ENCODE results near the gene BAD. TPM values are rescaled to one million over a fixed set of nuclear protein-coding genes. Genes with fewer than 3 reads are reported as not detected.

BAD gene
- total and polyA plus RNA-seq, 11 donors = 41.5 to 123 (median 58.5) TPM

DNA sequence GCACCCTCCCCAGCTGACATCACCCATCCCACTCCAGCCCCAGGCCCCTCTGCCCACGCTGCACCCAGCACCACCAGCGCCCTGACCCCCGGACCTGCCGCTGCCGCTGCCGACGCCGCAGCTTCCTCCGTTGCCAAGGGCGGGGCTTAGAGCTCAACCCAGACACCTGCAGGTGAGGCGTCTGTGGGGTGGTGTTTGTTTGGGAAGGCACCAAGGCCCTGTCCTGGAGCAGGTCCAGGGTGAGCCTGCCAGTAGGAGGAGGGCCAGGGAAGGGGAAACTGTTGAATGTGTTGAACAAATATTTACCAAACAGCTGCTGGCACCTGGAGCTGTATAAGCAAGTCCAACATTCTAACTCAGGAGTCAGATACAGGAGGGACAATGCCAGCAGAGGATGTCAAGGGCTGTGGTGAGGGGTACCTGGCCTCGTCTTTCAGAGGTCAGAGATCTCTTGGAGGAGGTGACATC, 46.9 kb downstream of the BAD start:
- H3K27ac ChIP-seq = peak overlapping the region in 5 of 12 donors; percentile 2 to 99 (median 25)

DNA sequence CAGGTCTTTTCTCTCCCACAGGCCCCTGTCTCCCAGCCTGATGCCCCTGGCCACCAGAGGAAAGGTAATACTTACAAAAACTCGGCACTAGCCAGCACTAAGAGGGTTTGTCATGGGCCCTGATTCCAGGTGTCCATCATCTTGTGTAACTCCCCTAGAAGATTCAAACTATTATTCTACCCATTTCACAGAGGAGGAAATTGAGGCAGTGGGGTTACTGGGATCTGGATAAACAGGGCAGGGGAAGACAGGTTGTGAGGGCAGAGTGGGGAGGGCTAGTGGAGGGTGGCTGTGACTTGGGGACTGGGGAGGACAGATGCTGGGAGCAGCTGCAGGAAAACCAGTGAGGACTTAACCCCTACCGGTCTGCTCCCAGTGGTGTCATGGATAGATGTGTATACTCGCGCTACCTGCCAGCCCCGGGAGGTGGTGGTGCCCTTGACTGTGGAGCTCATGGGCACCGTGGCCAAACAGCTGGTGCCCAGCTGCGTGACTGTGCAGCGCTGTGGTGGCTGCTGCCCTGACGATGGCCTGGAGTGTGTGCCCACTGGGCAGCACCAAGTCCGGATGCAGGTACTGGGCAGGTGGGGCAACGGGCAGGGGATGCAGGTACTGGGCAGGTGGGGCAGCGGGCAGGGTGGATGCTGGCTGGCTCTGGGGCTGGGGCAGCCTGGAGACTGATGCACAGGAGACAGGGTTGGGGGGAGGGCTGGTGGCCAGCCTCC, 48.9 kb downstream of the BAD start:
- ATAC-seq (no peak), DNase-seq (peak in 1 of 5 donors; percentile 10)
- Histone ChIP-seq H3K36me3 (peaks cover 0 to 25% (median 18%) of the 10 kb centered on the region in 9 donors), H3K27me3 (no peaks in the 10 kb centered on the region), H3K9me3 (no peaks in the 10 kb centered on the region), H3K4me1 (peaks cover 0 to 72% (median 34%) of the 10 kb centered on the region in 12 donors), H3K4me3 (peak overlapping the region; percentile 71 to 93 (median 81)), H3K27ac (peak overlapping the region in 11 of 12 donors; percentile 85 to 96 (median 93))
- intact Hi-C loops (cut with DNase I) = no loop called here
- WGBS, 4 donors = 77 to 81% (median 80%) methylated on average over 8 to 12 of the region's 12 CpGs
- no peak for TF ChIP-seq POLR2A (IDR thresholded peaks at IDR 0.05)
- TF ChIP-seq, protein P1, sequence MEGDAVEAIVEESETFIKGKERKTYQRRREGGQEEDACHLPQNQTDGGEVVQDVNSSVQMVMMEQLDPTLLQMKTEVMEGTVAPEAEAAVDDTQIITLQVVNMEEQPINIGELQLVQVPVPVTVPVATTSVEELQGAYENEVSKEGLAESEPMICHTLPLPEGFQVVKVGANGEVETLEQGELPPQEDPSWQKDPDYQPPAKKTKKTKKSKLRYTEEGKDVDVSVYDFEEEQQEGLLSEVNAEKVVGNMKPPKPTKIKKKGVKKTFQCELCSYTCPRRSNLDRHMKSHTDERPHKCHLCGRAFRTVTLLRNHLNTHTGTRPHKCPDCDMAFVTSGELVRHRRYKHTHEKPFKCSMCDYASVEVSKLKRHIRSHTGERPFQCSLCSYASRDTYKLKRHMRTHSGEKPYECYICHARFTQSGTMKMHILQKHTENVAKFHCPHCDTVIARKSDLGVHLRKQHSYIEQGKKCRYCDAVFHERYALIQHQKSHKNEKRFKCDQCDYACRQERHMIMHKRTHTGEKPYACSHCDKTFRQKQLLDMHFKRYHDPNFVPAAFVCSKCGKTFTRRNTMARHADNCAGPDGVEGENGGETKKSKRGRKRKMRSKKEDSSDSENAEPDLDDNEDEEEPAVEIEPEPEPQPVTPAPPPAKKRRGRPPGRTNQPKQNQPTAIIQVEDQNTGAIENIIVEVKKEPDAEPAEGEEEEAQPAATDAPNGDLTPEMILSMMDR (IDR thresholded peaks at IDR 0.05) = no peak

More for the DNA sequence above, 46.9 kb downstream of the BAD start:
- 69 to 87% (median 73%) methylated on average over 12 of the region's 12 CpGs for WGBS, 4 donors
- H3K4me1 ChIP-seq = peaks cover 0 to 64% (median 31%) of the 10 kb centered on the region in 12 donors
- H3K9me3 ChIP-seq = no peaks in the 10 kb centered on the region
- no peaks in the 10 kb centered on the region for H3K27me3 ChIP-seq
- H3K36me3 ChIP-seq = peaks cover 0 to 25% (median 18%) of the 10 kb centered on the region in 9 donors
- DNase-seq (peak in 2 of 5 donors; percentile 22 to 63), ATAC-seq (no peak)
- H3K4me3 ChIP-seq = no peak overlapping the region
- TF ChIP-seq, protein P1 (IDR thresholded peaks at IDR 0.05) = no peak
- TF ChIP-seq POLR2A (IDR thresholded peaks at IDR 0.05) = no peak
- intact Hi-C loops (cut with DNase I) = no loop called here

DNA sequence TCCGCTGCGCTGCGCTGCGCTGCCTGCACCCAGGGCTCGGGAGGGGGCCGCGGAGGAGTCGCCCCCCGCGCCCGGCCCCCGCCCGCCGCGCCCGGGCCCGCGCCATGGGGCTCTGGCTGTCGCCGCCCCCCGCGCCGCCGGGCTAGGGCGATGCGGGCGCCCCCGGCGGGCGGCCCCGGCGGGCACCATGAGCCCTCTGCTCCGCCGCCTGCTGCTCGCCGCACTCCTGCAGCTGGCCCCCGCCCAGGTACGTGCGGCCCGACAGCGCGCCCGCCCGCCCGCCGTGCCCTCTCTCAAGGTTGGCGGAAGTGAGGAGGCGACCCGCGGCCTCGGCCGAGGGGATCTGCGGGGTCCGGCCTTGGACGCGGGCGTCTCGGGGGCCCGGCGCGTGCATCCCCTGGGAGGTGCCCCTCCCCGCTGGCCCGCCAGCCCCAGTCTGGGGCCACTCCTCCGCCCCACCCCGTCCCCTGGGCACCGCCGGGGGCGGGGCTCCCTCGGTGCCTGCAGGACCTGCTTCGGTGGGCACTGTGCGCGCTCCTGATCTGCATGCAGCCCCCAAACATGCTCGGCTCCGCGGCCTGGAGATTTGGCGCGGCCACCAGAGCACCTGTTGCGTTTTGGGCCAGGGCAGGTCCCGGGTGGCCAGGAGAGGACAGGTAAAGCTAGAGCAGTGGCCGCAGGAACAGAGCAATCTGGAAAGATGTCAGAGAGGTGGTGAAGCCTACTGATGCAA, 49.7 kb downstream of the BAD start:
- Histone ChIP-seq H3K4me3 (peak overlapping the region; percentile 71 to 93 (median 81)), H3K27ac (peak overlapping the region; percentile 57 to 96 (median 92)), H3K36me3 (peaks cover 0 to 25% (median 18%) of the 10 kb centered on the region in 9 donors), H3K4me1 (peaks cover 0 to 68% (median 30%) of the 10 kb centered on the region in 12 donors), H3K27me3 (no peaks in the 10 kb centered on the region), H3K9me3 (no peaks in the 10 kb centered on the region)
- ATAC-seq (peak in 3 of 4 donors; percentile 21 to 52 (median 35)), DNase-seq (peak in 4 of 5 donors; percentile 59 to 75 (median 62))
- TF ChIP-seq POLR2A (IDR thresholded peaks at IDR 0.05) = peak in 1 of 2 donors; percentile 42
- TF ChIP-seq, protein P1 (IDR thresholded peaks at IDR 0.05) = peak in 3 of 12 donors; percentile 8 to 32 (median 22)
- intact Hi-C loops (cut with DNase I) = no loop called here
- WGBS, 4 donors = 2 to 29% (median 5%) methylated on average over 1 to 80 of the region's 80 CpGs

Data from heart left ventricle (tissue), 16 donors.